Mucosa of descending colon (tissue), 3 donors: ENCODE measurements around the gene DGKA. TPM values are rescaled to one million over a fixed set of nuclear protein-coding genes. Genes with fewer than 3 reads are reported as not detected.

Experiments
- ATAC-seq: fragments of 200-7000 bp; cut with Tn5 transposase; one replicate; pipeline ENCODE4 v1.9.1; 2020; ENCODE audit warnings: mild to moderate bottlenecking, moderate library complexity
- DNase-seq, 3 donors: peaks; one replicate each; pipeline ENCODE4 v3.0.0-alpha.2; 2020
- H3K36me3 ChIP-seq: fragments of 200-600 bp; one replicate; pipeline ENCODE4 v1.8.0; 2021; ENCODE audit warnings: low read depth, mild to moderate bottlenecking
- H3K4me1 ChIP-seq: fragments of 200-600 bp; one replicate; pipeline ENCODE4 v1.8.0; 2021; ENCODE audit warnings: low read depth, mild to moderate bottlenecking
- H3K4me3 ChIP-seq: fragments of 200-600 bp; one replicate; pipeline ENCODE4 v1.8.0; 2021; ENCODE audit warnings: mild to moderate bottlenecking
- H3K9me3 ChIP-seq: fragments of 200-600 bp; one replicate; pipeline ENCODE4 v1.8.0; 2021; ENCODE audit warnings: mild to moderate bottlenecking
- intact Hi-C, 2 donors: fragments of 100-400 bp; cut with DNase I in 1 of 2; cut with micrococcal nuclease in 1 of 2; formaldehyde crosslinking; loops; one replicate each; pipeline versions ENCODE4 v1.11.0 to v1.11.1; 2022; cut with DNase I, micrococcal nuclease
- total RNA-seq, 3 donors: library from RNA; stranded (reverse); fragmentation: NEBNext Ultra II Directional in 2 of 3; extraction: Animal tissue kit (Norgen Biotek cat#: 25700) in 2 of 3; gene quantifications; one replicate each; pipeline versions ENCODE4 v1.2.1 to v1.2.4, GENCODE V29; 2021 to 2023
- TF ChIP-seq, protein P1 (sequence below): fragments of 200-600 bp; IDR thresholded peaks from one replicate; pipeline ENCODE4 v1.8.0; 2022; ENCODE audit warnings: antibody characterized with exemption, mild to moderate bottlenecking
- donor health status: DM: no; HTN: no; CAD: no; lungs with moderate emphysema.
- donor health status: DM: no; HTN: no; CAD: no.
- donor health status: DM: no; HTN: yes; CAD: no.

Gene DGKA
- total RNA-seq, 3 donors from 2014 or later = 82.6 to 148 (median 97.0) TPM

DNA sequence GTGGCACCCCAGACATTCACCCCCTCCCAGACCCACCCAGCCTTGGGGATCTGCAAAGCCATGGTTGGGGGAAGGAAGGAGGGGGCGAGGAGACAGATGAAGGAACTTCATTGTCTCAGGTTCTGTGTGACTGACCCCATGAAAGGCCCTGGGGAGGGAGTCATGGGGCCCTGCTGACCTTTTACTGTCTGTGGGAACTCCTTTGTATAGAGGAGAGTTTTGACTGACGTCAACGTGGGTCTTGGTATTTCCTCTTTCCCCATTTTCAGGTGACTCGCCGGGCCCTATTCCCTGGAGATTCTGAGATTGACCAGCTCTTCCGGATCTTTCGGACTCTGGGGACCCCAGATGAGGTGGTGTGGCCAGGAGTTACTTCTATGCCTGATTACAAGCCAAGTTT, 39.8 kb downstream of the DGKA start:
- TF ChIP-seq, protein P1, sequence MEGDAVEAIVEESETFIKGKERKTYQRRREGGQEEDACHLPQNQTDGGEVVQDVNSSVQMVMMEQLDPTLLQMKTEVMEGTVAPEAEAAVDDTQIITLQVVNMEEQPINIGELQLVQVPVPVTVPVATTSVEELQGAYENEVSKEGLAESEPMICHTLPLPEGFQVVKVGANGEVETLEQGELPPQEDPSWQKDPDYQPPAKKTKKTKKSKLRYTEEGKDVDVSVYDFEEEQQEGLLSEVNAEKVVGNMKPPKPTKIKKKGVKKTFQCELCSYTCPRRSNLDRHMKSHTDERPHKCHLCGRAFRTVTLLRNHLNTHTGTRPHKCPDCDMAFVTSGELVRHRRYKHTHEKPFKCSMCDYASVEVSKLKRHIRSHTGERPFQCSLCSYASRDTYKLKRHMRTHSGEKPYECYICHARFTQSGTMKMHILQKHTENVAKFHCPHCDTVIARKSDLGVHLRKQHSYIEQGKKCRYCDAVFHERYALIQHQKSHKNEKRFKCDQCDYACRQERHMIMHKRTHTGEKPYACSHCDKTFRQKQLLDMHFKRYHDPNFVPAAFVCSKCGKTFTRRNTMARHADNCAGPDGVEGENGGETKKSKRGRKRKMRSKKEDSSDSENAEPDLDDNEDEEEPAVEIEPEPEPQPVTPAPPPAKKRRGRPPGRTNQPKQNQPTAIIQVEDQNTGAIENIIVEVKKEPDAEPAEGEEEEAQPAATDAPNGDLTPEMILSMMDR = no peak
- no peak overlapping the region for H3K4me3 ChIP-seq
- ATAC-seq (no peak), DNase-seq (no peak)
- H3K9me3 ChIP-seq = no peaks in the 10 kb centered on the region
- peaks cover 21% of the 10 kb centered on the region for H3K4me1 ChIP-seq
- H3K36me3 ChIP-seq = peaks cover 7% of the 10 kb centered on the region
- intact Hi-C loops = no loop called here

DNA sequence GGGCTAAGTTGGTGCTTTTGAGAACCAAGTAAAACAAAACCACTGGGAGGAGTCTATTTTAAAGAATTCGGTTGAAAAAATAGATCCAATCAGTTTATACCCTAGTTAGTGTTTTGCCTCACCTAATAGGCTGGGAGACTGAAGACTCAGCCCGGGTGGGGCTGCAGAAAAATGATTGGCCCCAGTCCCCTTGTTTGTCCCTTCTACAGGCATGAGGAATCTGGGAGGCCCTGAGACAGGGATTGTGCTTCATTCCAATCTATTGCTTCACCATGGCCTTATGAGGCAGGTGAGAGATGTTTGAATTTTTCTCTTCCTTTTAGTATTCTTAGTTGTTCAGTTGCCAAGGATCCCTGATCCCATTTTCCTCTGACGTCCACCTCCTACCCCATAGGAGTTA, 41.1 kb downstream of the DGKA start:
- ATAC-seq (no peak), DNase-seq (no peak)
- peaks cover 29% of the 10 kb centered on the region for H3K4me1 ChIP-seq
- intact Hi-C loops = no loop called here
- no peak overlapping the region for H3K4me3 ChIP-seq
- no peaks in the 10 kb centered on the region for H3K9me3 ChIP-seq
- TF ChIP-seq, protein P1 = no peak
- H3K36me3 ChIP-seq = peaks cover 7% of the 10 kb centered on the region

DNA sequence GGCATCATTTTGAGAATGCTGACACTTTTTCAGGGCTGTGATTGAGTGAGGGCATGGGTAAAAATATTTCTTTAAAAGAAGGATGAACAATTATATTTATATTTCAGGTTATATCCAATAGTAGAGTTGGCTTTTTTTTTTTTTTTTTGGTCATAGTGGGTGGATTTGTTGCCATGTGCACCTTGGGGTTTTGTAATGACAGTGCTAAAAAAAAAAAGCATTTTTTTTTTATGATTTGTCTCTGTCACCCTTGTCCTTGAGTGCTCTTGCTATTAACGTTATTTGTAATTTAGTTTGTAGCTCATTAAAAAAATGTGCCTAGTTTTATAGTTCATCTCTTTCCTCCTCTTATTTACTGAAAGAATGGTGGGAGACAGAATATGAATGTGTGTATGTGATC, 41.5 kb downstream of the DGKA start:
- Histone ChIP-seq H3K4me3 (no peak overlapping the region), H3K36me3 (peaks cover 7% of the 10 kb centered on the region), H3K4me1 (peaks cover 31% of the 10 kb centered on the region), H3K9me3 (no peaks in the 10 kb centered on the region)
- no peak for DNase-seq
- intact Hi-C loops = no loop called here
- no peak for ATAC-seq
- TF ChIP-seq, protein P1 = no peak

DNA sequence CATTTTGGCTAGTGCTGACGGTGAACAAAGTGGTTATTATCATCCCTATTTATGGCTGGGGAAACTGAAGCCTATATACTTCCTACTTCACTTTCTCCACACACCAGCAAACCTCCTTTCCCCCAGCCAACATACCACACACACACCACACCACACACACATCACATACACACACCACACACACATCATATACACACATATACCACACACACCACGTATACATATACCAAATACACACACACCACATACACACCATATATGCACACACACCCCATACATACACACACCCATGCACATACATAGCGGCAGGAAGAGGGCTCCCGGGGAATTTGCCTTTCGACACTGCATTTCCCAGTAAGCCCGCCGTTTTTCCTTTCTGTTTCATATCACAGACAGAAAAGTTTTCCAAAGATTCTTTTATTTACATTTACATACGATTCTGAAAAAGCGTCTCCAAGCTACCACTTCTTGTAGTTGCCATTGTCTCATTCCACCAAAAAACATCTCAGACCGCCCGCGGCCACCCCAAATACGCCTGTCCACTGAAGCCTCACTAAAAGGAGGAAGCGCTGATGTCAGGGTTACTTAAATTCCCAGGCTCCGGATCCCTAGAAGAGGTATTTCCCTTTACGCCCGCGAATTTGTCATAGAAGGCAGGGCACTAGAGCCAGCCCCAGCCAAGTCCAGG, 42.1 kb downstream of the DGKA start:
- no peak for DNase-seq
- intact Hi-C loops = no loop called here
- Histone ChIP-seq H3K36me3 (peaks cover 7% of the 10 kb centered on the region), H3K4me1 (peaks cover 35% of the 10 kb centered on the region), H3K9me3 (no peaks in the 10 kb centered on the region), H3K4me3 (peak overlapping the region; percentile 94)
- TF ChIP-seq, protein P1 = no peak
- ATAC-seq = peak; percentile 13

DNA sequence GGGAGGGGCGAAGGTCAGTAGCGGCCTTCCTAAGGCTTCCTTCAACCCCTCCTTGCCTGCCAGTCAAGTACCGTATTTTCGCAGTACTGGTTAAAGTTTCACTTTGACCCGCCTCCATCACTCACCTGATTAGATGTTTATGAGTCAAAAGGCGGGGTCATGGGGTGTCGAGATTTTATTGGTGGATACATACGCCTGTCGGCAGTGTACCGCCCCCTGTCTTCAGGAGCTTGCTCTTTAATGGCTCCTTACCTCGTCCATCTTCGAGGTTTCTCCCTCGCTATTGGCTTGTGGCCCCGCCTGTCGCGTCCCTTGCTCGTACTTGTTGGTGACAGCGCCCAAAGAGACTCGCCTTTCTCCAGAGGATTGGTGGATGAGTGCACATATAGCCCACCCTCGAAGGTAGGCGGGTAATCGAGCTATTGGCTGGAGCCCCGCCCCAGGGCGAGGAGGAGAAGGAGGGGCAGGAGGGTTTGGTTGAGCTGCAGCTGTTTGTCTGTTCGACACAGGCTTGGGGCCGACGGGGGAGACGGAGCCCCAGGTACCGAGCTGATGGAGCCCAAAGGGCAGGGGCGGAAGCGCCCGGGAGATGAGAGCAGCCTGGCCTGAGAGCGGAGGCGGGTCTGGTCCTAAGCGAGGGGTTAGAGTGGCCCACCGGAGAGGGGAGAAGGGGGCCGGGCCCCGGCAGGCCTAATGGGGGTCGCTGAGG, 42.8 kb downstream of the DGKA start, which contains the start of gene RAB5B:
TSS of gene RAB5B (plus strand) at position 480 of the 709 bp plus-strand sequence. CDS start 12,883 bp downstream, outside the sequence.
- Histone ChIP-seq H3K4me1 (peaks cover 35% of the 10 kb centered on the region), H3K4me3 (peak within 1 kb of the TSS; percentile 94), H3K36me3 (peaks cover 7% of the 10 kb centered on the region), H3K9me3 (no peaks in the 10 kb centered on the region)
- ATAC-seq = peak; percentile 90
- intact Hi-C loops = no loop called here
- TF ChIP-seq, protein P1 = peak; percentile 21
- DNase-seq = peak; percentile 97 to 100 (median 99)
